Stomach smooth muscle (tissue), 2 donors: ENCODE data around the gene WLS.
"Not testable (repeated sequence)": the region's sequence is repeated elsewhere in the genome, so short reads cannot be mapped to it uniquely, and the experiment has no call there.

Source experiments
- H3K27ac ChIP-seq: one replicate; pipeline ENCODE4 v1.7.0; 2013; ENCODE audit warnings: mild to moderate bottlenecking, low read length, inconsistent platforms
- H3K27me3 ChIP-seq, 2 donors: one replicate each; pipeline ENCODE4 v1.7.0; 2013; ENCODE audit warnings: low read length in 2 of 2; ENCODE audit not compliant: insufficient read depth in 2 of 2, control insufficient read depth in 1 of 2
- H3K36me3 ChIP-seq, 2 donors: one replicate each; pipeline ENCODE4 v1.7.0; 2013; ENCODE audit warnings: low read length in 2 of 2; ENCODE audit not compliant: control insufficient read depth in 2 of 2, insufficient read depth in 2 of 2
- H3K4me1 ChIP-seq: one replicate; pipeline ENCODE4 v1.7.0; 2013; ENCODE audit warnings: low read length; ENCODE audit not compliant: control insufficient read depth, insufficient read depth
- H3K4me3 ChIP-seq, 2 donors: one replicate each; pipeline ENCODE4 v1.7.0; 2013; ENCODE audit warnings: low read length in 2 of 2
- H3K9ac ChIP-seq, 2 donors: one replicate each; pipeline ENCODE4 v1.7.0; 2013; ENCODE audit warnings: low read length in 2 of 2, mild to moderate bottlenecking in 1 of 2
- H3K9me3 ChIP-seq, 2 donors: one replicate each; pipeline ENCODE4 v1.7.0; 2013; ENCODE audit warnings: low read length in 2 of 2; ENCODE audit not compliant: control insufficient read depth in 2 of 2
- donor health status: healthy.
- donor health status: Pancreatic carcinoma.

WLS gene

DNA sequence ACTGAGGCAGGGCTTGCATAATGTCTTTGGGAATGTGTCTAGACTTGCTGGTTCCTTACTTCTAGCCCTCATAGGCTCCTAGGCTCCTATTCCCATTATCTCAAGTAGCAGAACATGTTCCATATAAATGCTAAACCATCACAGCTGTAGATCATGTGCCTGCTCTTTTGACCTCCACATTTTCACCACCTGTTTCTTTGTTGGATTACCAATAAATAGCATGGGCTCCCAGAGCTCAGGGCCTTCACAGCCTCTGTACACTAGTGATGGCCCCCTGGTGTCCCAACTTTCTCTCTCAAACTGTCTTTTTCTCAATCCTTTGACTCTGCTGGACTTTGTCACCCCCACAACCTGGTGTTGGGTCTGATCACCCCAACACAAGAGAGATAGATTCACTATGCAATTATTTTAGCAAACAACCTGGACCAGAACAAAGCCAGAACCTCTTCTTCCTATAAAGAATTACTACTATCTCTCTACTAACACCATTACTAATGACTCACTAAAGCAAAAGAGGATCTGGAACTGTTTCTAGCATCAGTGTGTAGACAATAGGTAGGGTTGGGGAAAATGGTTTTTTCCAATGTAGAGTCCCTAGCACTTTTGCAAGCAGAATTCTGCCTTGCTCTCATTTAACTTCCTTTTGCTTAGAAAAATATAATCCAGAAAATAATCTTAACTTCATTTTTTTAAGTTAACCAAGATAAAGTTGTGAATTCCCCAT lies 51.7 kb downstream of the WLS start:
- Histone ChIP-seq H3K27me3 (no peaks in the 10 kb centered on the region), H3K9ac (no peak overlapping the region), H3K36me3 (peaks cover under 1 to 3% of the 10 kb centered on the region in 2 donors), H3K4me3 (no peak overlapping the region), H3K27ac (no peak overlapping the region), H3K4me1 (peaks cover 24% of the 10 kb centered on the region), H3K9me3 (no peaks in the 10 kb centered on the region)

DNA sequence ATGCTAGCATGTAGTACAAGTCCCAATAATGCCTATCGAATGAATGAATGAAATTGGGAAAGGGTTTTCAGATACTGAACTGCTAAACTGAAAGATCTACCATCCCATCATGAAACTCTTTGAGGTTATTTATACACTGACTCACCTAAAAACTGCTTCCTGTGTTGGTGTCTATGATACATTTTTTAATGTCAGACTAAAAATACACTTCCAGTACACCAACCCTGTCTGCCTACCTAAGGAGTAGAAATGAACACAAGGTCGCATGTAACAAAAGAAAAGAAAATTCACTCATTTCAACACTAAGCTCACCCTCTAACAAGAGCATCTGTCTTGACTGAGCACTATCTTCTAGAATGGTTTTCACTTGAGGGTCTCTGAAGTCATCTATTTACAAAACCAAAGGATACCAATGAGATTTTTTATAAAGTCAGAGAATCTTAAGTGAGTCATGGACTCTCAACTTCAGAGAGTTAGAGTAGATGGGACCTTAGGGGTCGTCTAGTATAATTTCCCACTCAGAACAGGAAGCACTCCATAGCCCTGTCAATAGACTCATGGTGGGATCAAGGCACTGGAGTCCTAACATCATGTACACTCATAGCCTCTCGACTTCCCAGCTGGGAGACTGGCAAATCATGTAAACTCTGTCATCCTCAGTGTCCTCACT lies 53.4 kb downstream of the WLS start:
- peaks cover 34% of the 10 kb centered on the region for H3K4me1 ChIP-seq
- no peak overlapping the region for H3K4me3 ChIP-seq
- no peaks in the 10 kb centered on the region for H3K36me3 ChIP-seq
- no peaks in the 10 kb centered on the region for H3K9me3 ChIP-seq
- H3K9ac ChIP-seq: no peak overlapping the region
- no peaks in the 10 kb centered on the region for H3K27me3 ChIP-seq
- H3K27ac ChIP-seq: no peak overlapping the region

DNA sequence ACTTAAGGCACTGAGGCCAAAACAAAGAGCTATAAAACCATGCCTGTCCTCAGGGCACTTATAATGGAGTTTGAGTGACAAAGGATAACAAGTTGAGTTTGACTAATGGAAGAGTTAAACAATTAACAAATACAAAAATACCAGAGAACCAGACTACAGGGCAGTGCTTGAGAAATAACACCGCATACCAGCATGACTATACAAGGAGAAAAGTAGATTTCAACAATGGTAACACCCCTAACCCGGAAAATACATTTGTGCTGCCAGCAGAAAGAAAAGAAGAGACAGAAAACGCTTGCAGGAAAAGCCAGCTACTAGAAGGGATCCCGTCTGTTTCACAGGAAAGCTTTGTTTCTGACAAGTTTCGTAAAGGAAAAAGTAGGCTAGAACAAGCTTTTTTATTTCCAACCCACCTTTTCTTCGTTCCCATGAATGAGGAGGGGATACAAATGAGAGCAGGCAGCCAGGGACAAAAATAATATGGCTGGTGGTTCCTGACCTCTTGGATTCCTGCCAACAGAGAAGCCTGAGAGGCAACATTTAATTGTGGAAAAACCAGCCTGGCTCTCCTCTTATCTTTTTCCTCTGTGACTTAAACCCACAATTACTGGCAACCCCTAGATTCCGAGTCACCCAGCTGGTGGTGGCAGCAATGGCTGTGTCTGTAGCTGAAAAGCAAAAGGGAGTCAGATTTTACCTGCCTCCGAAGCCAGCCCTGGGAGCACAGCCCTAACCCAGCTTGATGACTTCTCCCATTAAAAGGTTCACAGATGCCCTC lies 56.5 kb downstream of the WLS start:
- Histone ChIP-seq H3K9ac (peak overlapping the region in 1 of 2 donors; percentile 13), H3K4me3 (peak overlapping the region in 1 of 2 donors; percentile 8), H3K27ac (peak overlapping the region; percentile 86), H3K36me3 (no peaks in the 10 kb centered on the region), H3K9me3 (no peaks in the 10 kb centered on the region), H3K4me1 (peaks cover 43% of the 10 kb centered on the region), H3K27me3 (no peaks in the 10 kb centered on the region)

DNA sequence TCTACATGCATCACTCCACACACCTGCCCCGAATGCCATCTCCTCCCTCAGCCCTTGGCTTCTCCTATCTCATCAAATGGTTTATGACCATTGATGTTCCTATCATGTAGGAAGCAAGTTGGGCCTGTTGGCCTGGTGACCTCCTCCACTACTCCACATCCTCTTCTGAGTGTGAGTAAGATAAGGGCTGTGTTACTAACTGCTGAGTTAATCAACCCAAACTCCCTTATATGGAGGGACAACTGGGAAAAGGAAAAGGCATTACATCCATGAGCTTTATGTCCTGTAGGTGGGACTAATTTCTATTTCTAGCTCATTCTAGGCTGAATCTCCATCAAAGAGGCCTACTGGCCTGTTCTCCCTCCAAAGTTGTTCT lies 57.6 kb downstream of the WLS start:
- H3K9ac ChIP-seq: no peak overlapping the region
- no peaks in the 10 kb centered on the region for H3K9me3 ChIP-seq
- H3K36me3 ChIP-seq: no peaks in the 10 kb centered on the region
- H3K27me3 ChIP-seq: no peaks in the 10 kb centered on the region
- peaks cover 46% of the 10 kb centered on the region for H3K4me1 ChIP-seq
- H3K27ac ChIP-seq: peak overlapping the region; percentile 86
- H3K4me3 ChIP-seq: peak overlapping the region in 1 of 2 donors; percentile 63

DNA sequence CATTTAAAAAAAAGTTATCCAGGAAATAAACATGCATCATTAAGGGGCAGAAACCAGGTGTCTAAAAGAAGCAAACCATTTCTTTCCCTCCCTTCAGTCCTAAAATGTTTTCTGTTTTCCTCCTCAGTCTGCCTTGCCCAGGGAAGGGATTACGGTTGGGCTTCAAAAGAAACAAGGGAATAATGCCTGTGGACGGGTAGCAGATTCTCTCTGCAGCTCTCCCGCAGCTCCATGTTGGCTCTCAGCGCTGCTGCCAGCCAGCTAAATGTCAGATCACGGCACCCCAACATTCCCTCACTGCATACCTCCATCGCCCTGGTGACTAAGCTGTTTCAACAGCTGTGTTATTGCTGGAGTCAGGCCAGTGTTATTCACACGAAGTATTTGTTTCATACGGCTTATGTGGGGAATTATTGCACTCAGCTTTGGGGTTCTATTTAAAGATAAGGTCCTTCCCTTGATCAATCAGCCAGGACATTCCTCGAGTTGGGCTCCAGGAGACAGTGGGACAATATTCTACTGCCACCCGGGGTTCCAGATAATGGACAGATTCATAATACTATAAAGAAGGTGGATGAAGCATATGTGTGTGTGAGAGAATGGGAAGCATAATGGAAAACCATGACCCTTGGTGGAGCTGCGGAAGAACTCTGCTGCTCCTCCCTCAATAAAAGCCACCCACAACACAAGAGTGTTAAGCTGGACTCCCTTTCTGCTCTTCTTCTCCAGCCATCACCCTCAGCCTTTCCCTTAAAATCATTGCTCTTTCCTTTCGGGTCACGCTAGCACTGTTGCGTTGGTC lies 58.2 kb downstream of the WLS start:
- Histone ChIP-seq H3K4me1 (peaks cover 51% of the 10 kb centered on the region), H3K27ac (peak overlapping the region; percentile 86), H3K27me3 (no peaks in the 10 kb centered on the region), H3K9ac (peak overlapping the region; percentile 2 to 31), H3K36me3 (no peaks in the 10 kb centered on the region), H3K9me3 (no peaks in the 10 kb centered on the region), H3K4me3 (peak overlapping the region; percentile 21 to 63)

DNA sequence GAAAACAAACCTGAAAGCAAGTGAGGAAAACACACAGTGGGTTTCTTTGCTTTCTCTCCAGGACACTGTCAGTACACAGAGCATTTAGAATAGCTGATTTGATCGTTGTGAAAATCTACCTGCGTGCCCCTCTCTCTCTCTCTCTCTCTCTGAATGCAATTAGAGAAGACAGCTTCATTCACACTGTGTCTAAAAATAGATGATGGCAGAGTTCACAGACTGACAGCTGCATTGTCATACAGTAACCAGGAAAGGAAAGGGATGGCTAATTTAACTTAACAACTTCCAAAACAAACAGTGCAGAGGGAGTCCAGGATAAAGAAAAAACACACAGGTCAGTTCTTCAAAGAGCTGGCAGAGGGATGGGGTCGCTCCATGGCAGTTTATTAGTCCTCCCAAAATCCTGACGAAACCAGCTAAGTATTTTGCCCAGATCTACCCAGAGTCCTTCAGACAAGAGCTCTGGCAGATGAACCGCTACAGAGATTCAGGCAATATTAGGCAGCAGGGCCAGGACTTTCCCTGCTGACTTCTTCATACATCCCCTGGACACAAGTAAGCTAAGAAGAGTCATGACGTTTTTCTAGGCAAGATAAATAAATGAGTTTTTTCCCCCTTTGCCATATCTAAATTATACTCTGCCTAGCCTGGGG lies 58.9 kb downstream of the WLS start:
- Histone ChIP-seq H3K4me1 (peaks cover 52% of the 10 kb centered on the region), H3K9ac (peak overlapping the region; percentile 11 to 31), H3K9me3 (no peaks in the 10 kb centered on the region), H3K27ac (peak overlapping the region; percentile 86), H3K36me3 (no peaks in the 10 kb centered on the region), H3K4me3 (peak overlapping the region; percentile 21 to 63), H3K27me3 (no peaks in the 10 kb centered on the region)

DNA sequence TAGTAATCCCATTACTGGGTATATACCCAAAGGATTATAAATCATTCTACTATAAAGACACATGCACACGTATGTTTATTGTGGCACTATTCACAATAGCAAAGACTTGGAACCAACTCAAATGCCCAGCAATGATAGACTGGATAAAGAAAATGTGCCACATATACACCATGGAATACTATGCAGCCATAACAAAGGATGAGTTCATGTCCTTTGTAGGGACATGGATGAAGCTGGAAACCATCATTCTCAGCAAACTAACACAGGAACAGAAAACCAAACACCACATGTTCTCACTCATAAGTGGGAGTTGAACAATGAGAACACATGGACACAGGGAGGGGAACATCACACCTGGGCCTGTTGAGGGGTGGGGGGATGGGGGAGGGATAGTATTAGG lies 60.5 kb downstream of the WLS start:
- H3K9me3 ChIP-seq, H3K27me3 ChIP-seq, H3K27ac ChIP-seq, H3K9ac ChIP-seq, H3K36me3 ChIP-seq, H3K4me3 ChIP-seq: not testable (repeated sequence)
- peaks cover 48% of the 10 kb centered on the region for H3K4me1 ChIP-seq

DNA sequence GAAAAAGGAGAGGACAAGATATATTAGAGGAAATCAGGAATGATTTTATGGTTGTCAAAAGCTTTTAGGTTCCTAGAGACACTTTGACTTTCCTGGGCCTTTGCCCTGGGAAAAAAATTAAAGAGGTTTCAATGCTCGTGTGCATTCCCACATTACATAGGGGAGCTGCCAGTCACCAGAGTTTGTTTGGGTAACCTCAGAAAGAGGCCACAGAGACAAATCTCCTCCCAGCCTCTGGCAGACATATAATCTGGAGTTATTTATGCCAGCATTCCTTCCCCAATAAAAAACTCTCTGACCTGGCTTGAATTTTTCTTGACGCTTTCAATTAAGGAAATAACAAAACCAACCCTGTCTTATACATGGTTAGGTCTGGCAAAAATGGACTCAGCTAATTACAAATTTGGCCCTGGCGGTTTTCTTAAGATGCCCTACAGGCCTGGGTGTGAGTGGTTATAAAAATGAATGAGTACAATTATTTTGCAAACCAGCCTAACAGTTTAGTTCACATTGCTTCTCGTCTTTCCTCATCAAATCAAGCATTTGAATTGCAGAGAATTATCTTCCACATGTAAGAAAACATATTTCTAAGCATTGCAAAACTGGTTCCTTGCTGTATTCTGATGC lies 63.7 kb downstream of the WLS start:
- no peak overlapping the region for H3K4me3 ChIP-seq
- H3K27me3 ChIP-seq: no peaks in the 10 kb centered on the region
- no peak overlapping the region for H3K9ac ChIP-seq
- H3K27ac ChIP-seq: no peak overlapping the region
- H3K4me1 ChIP-seq: peaks cover 20% of the 10 kb centered on the region
- H3K9me3 ChIP-seq: no peaks in the 10 kb centered on the region
- no peaks in the 10 kb centered on the region for H3K36me3 ChIP-seq

DNA sequence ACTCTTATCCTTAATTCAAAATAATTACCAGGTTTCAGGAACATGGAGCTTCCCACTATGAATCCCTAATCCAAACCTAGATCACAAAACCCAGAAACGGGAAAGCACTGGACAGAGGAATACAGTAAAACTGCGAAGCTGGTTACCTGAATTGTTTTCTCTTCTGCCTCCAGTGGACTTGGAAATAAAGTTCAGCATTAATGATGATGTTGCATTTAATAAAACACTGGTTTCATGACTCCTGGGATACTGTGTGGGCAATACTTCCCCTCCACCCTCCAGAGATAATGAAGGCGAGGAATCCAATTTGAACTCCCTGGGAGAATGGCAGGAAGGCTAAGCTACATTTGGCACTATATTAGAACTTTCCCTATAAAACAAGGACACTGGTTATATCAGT lies 65.1 kb downstream of the WLS start:
- H3K9me3 ChIP-seq: no peaks in the 10 kb centered on the region
- no peak overlapping the region for H3K4me3 ChIP-seq
- no peaks in the 10 kb centered on the region for H3K27me3 ChIP-seq
- H3K27ac ChIP-seq: no peak overlapping the region
- H3K4me1 ChIP-seq: peaks cover 14% of the 10 kb centered on the region
- no peak overlapping the region for H3K9ac ChIP-seq
- H3K36me3 ChIP-seq: peaks cover 2 to 3% of the 10 kb centered on the region in 2 donors
